HepG2 (cell line): ENCODE data around the gene SHPK. TPM values are rescaled to one million over a fixed set of nuclear protein-coding genes. Genes with fewer than 3 reads are reported as not detected.

Experiments
- ATAC-seq: fragments of 200-7000 bp; cut with Tn5 transposase; 3 replicates; pipeline ENCODE4 v1.9.1; 2020; ENCODE audit warnings: mild to moderate bottlenecking, moderate library complexity
- BruUV-seq: library from RNA; stranded (reverse); fragments of 400-500 nt; replicated peaks from 2 replicates; lab custom pipeline; 2021; lab: Mats Ljungman, UMichigan
- CTCF ChIA-PET: fragments of 300-600 bp; formaldehyde crosslinking; extraction: SDS; loops from one replicate; lab custom pipeline; 2021; ENCODE audit warnings: low total read pairs, inconsistent platforms, low intra/inter-chr PET ratio; lab: Yijun Ruan, JAX
- POLR2A ChIA-PET: fragments of 350-600 bp; sonication (Branson Sonifier 250); formaldehyde crosslinking; loops from one replicate; lab custom pipeline; 2020; ENCODE audit warnings: antibody characterized with exemption, inconsistent platforms; lab: Yijun Ruan, JAX
- DNase-seq: peaks from one replicate; pipeline ENCODE4 v3.0.0-alpha.2; 2015; ENCODE audit warnings: low spot score
- FAIRE-seq: peaks from 3 replicates; lab custom pipeline; 2011; peaks lifted over from hg19 to GRCh38; lab: Jason Lieb, UNC
- H2AFZ ChIP-seq: one replicate; pipeline ENCODE4 v1.6.1; 2011; ENCODE audit warnings: low read length, inconsistent platforms
- H3K27ac ChIP-seq: fragments of 300-600 bp; 3 replicates; pipeline ENCODE4 v1.8.0; 2011; ENCODE audit warnings: mixed run types, mild to moderate bottlenecking, mixed read lengths, low read length, inconsistent platforms; ENCODE audit not compliant: insufficient read depth; ENCODE audit errors: extremely low read length
- H3K27me3 ChIP-seq, 2 experiments: fragments of 200-600 bp in 1 of 2; 2 replicates in 1 of 2; 3 replicates in 1 of 2; pipeline versions ENCODE4 v1.6.0 to v1.8.0; 2011; ENCODE audit warnings: low read length in 2 of 2, mild to moderate bottlenecking in 2 of 2, moderate library complexity in 2 of 2, inconsistent platforms in 1 of 2; ENCODE audit not compliant: insufficient read depth in 2 of 2, control insufficient read depth in 1 of 2
- H3K36me3 ChIP-seq, 2 experiments: fragments of 200-600 bp in 1 of 2; replicated peaks in 1 of 2; 2 replicates in 1 of 2; 3 replicates in 1 of 2; pipeline versions ENCODE4 v1.5.1 to v1.8.0; 2011; ENCODE audit warnings: low read length in 2 of 2, inconsistent platforms in 1 of 2; ENCODE audit not compliant: insufficient read depth in 2 of 2, control insufficient read depth in 1 of 2
- H3K4me1 ChIP-seq: 2 replicates; pipeline ENCODE4 v1.5.1; 2012; ENCODE audit warnings: low read length, inconsistent platforms; ENCODE audit not compliant: insufficient read depth
- H3K4me2 ChIP-seq: 2 replicates; pipeline ENCODE4 v1.6.0; 2011; ENCODE audit warnings: low read depth, low read length, inconsistent platforms
- H3K4me3 ChIP-seq, 3 experiments: fragments of 200-600 bp in 1 of 3; sonication (generic), shearing (Covaris generic) in 1 of 3; replicated peaks in 1 of 3; 2 replicates each; pipeline ENCODE4 v1.5.1; 2011 to 2016; ENCODE audit warnings: low read length in 3 of 3, inconsistent platforms in 2 of 3, low read depth in 2 of 3, mild to moderate bottlenecking in 2 of 3, control low read depth in 1 of 3, mixed read lengths in 1 of 3; ENCODE audit not compliant: insufficient read depth in 1 of 3
- H3K79me2 ChIP-seq: one replicate; pipeline ENCODE4 v1.6.1; 2011; ENCODE audit warnings: low read length, inconsistent platforms; ENCODE audit not compliant: insufficient read depth
- H3K9ac ChIP-seq: 2 replicates; pipeline ENCODE4 v1.6.0; 2011; ENCODE audit warnings: mild to moderate bottlenecking, low read depth, low read length, inconsistent platforms; ENCODE audit not compliant: insufficient read depth
- H3K9me3 ChIP-seq: 2 replicates; pipeline ENCODE4 v1.5.1; 2012; ENCODE audit warnings: mild to moderate bottlenecking, low read length
- H4K20me1 ChIP-seq: 2 replicates; pipeline ENCODE4 v1.6.0; 2011; ENCODE audit warnings: inconsistent platforms, mild to moderate bottlenecking, low read length, moderate library complexity; ENCODE audit not compliant: insufficient read depth
- CREBL2 ChIP-seq: sonication (generic); formaldehyde crosslinking; IDR thresholded peaks from 2 replicates; pipeline ENCODE4 v1.8.1; 2023; ENCODE audit warnings: missing genetic modification reagents, mild to moderate bottlenecking, borderline replicate concordance
- GABPA ChIP-seq, 2 experiments: IDR thresholded peaks; 2 replicates each; pipeline ENCODE4 v1.6.1; 2011 to 2016; ENCODE audit warnings: low read depth in 2 of 2, low read length in 1 of 2, missing biosample characterization in 1 of 2, missing genetic modification characterization in 1 of 2
- HDAC1 ChIP-seq: sonication (generic); formaldehyde crosslinking; IDR thresholded peaks from 2 replicates; pipeline ENCODE4 v1.5.1; 2020; ENCODE audit warnings: mild to moderate bottlenecking, missing genetic modification reagents
- MNT ChIP-seq: fragments of 450-650 bp; IDR thresholded peaks from 2 replicates; pipeline ENCODE4 v1.6.1; 2016
- REST ChIP-seq, 2 experiments: IDR thresholded peaks; 2 replicates each; pipeline ENCODE4 v1.6.1; 2011 to 2012; ENCODE audit warnings: low read length in 2 of 2, borderline replicate concordance in 1 of 2, low read depth in 1 of 2, mild to moderate bottlenecking in 1 of 2, moderate library complexity in 1 of 2
- SPEN ChIP-seq: sonication (generic); formaldehyde crosslinking; IDR thresholded peaks from 2 replicates; pipeline ENCODE4 v1.5.1; 2020; ENCODE audit warnings: low read depth, mild to moderate bottlenecking, missing genetic modification reagents
- YEATS2 ChIP-seq: sonication (generic); formaldehyde crosslinking; IDR thresholded peaks from 2 replicates; pipeline ENCODE4 v1.4.0; 2020; ENCODE audit warnings: missing genetic modification reagents, borderline replicate concordance
- ZBTB49 ChIP-seq: sonication (generic); formaldehyde crosslinking; IDR thresholded peaks from 2 replicates; pipeline ENCODE4 v1.4.0; 2020; ENCODE audit warnings: missing genetic modification reagents, borderline replicate concordance
- ZC3H4 ChIP-seq: sonication (generic); formaldehyde crosslinking; IDR thresholded peaks from 2 replicates; pipeline ENCODE4 v1.4.0; 2020; ENCODE audit warnings: missing genetic modification reagents, borderline replicate concordance
- ZNF333 ChIP-seq: sonication (generic); formaldehyde crosslinking; IDR thresholded peaks from 2 replicates; pipeline ENCODE4 v1.4.0; 2020; ENCODE audit warnings: mild to moderate bottlenecking, missing genetic modification reagents, borderline replicate concordance
- ZNF550 ChIP-seq: sonication (generic); formaldehyde crosslinking; IDR thresholded peaks from 2 replicates; pipeline ENCODE4 v1.4.0; 2020; ENCODE audit warnings: mild to moderate bottlenecking, missing genetic modification reagents, borderline replicate concordance
- ZNF768 ChIP-seq: sonication (generic); formaldehyde crosslinking; IDR thresholded peaks from 2 replicates; pipeline ENCODE4 v1.4.0; 2020; ENCODE audit warnings: missing genetic modification reagents
- ZNF772 ChIP-seq: sonication (generic); formaldehyde crosslinking; IDR thresholded peaks from 2 replicates; pipeline ENCODE4 v1.5.0; 2020; ENCODE audit warnings: mild to moderate bottlenecking, missing genetic modification reagents
- ZNF816 ChIP-seq: sonication (generic); formaldehyde crosslinking; IDR thresholded peaks from 2 replicates; pipeline ENCODE4 v1.8.0; 2022; ENCODE audit warnings: missing genetic modification reagents, mild to moderate bottlenecking, borderline replicate concordance
- WGBS: methylation state at CpG from one replicate; pipeline ENCODE4 v1.1.6; 2017; ENCODE audit warnings: low lambda C conversion rate; 5-methylcytosine and 5-hydroxymethylcytosine counted together
- in situ Hi-C: cut with HindIII; loops from 2 replicates; pipeline ENCODE4 v1.10.0; 2017; ENCODE audit warnings: low pct_unique_long_range_greater_than_20kb; ENCODE audit not compliant: extremely low pct_ligation_motif_present
- intact Hi-C: fragments of 100-400 bp; cut with micrococcal nuclease; formaldehyde crosslinking; loops from one replicate; pipeline ENCODE4 v1.10.0; 2022; ENCODE audit not compliant: unreplicated experiment
- polyA plus RNA-seq, 8 experiments: library from polyadenylated mRNA; depleted of rRNA in 3 of 8; stranded (reverse) in 7 of 8; unstranded in 1 of 8; fragments of >200 nt; fragmentation: Illumina TruSeq in 4 of 8; extraction: Trizol in 4 of 8; gene quantifications; 2 replicates each; pipeline versions ENCODE4 v1.2.1 to v1.2.3, GENCODE V29; 2011 to 2016; ENCODE audit warnings: low read depth in 4 of 8, missing spikeins in 1 of 8, mixed read lengths in 1 of 8; ENCODE audit not compliant: insufficient read depth in 1 of 8
- total RNA-seq, 5 experiments: library from RNA; depleted of rRNA; stranded (reverse); fragments of >200 nt; fragmentation: Illumina TruSeq; extraction: Trizol; gene quantifications; 2 replicates each; pipeline ENCODE4 v1.2.3, GENCODE V29; 2016; ENCODE audit warnings: low read depth in 1 of 5

The SHPK gene
- total and polyA plus RNA-seq, 2 of the 13 experiments (the other 11 are each of a cell fraction or from before 2014, with no cell fraction given), result 16.2 to 30.9 TPM

GRCh38 chr17:3641014-3641413 lies 5.0 kb upstream of the SHPK start:
- no peak overlapping the region for H2AFZ ChIP-seq
- no peak for ATAC-seq
- CTCF ChIA-PET, result no interaction called here
- peaks cover 41% of the 10 kb centered on the region for H3K4me1 ChIP-seq
- intact Hi-C loops, result no loop called here
- 0 out of 5 replicates have a peak, but pooled peaks cover 2 to 5% of the 10 kb centered on the region in 2 experiments for H3K36me3 ChIP-seq
- H3K79me2 ChIP-seq, result peaks cover 4% of the 10 kb centered on the region
- POLR2A ChIA-PET, result no interaction called here
- TF ChIP-seq ZNF333 (CRISPR knock-in tag) (no peak), REST (IDR thresholded peaks at IDR 0.05; ENCODE audit: borderline replicate concordance in 1 of 2, low read depth in 1 of 2, low read length in 2 of 2) (no peak), GABPA (IDR thresholded peaks at IDR 0.05; ENCODE audit: low read depth, low read length) (no peak), GABPA (CRISPR knock-in tag; IDR thresholded peaks at IDR 0.05; ENCODE audit: low read depth) (no peak), ZNF768 (CRISPR knock-in tag) (no peak), CREBL2 (no peak), YEATS2 (CRISPR knock-in tag) (no peak), ZNF550 (CRISPR knock-in tag) (no peak), ZNF772 (CRISPR knock-in tag) (no peak), MNT (no peak), SPEN (CRISPR knock-in tag) (no peak), HDAC1 (CRISPR knock-in tag) (no peak), ZBTB49 (no peak), ZNF816 (CRISPR knock-in tag) (no peak), ZC3H4 (no peak)
- TF ChIP-seq, all 625 proteins: peak for 0
- no peaks in the 10 kb centered on the region; a peak in 1 of 5 replicates for H3K27me3 ChIP-seq
- no peak for FAIRE-seq
- WGBS, result 55% methylated on average over 3 of the region's 3 CpGs
- no peak for DNase-seq
- H3K9me3 ChIP-seq, result no peaks in the 10 kb centered on the region
- in situ Hi-C loops, result no loop called here
- no peak overlapping the region for H3K4me3 ChIP-seq
- no peak overlapping the region for H3K4me2 ChIP-seq
- no TSS peak for BruUV-seq
- peak overlapping the region; percentile 46 for H3K27ac ChIP-seq
- H3K9ac ChIP-seq, result no peak overlapping the region
- H4K20me1 ChIP-seq, result no peaks in the 10 kb centered on the region
